GM23338 (cell line): ENCODE data around the gene ACP6. TPM values are rescaled to one million over a fixed set of nuclear protein-coding genes. Genes with fewer than 3 reads are reported as not detected.

Experiments
- ATAC-seq: fragments of 200-7000 bp; cut with Tn5 transposase; 3 replicates; pipeline ENCODE4 v1.9.1; 2020
- DNase-seq: peaks from one replicate; pipeline ENCODE4 v3.0.0-alpha.2; 2015; ENCODE audit warnings: low spot score
- H2AFZ ChIP-seq: fragments of 200-600 bp; sonication (generic); 2 replicates; pipeline ENCODE4 v1.8.0; 2016; ENCODE audit warnings: antibody characterized with exemption, mild to moderate bottlenecking, moderate library complexity
- H3F3A ChIP-seq: fragments of 200-600 bp; sonication (generic); replicated peaks from 2 replicates; pipeline ENCODE4 v1.8.0; 2017; ENCODE audit warnings: antibody characterized with exemption, mixed run types, low read depth
- H3K27ac ChIP-seq: fragments of 200-600 bp; sonication (generic); 2 replicates; pipeline ENCODE4 v1.6.1; 2016; ENCODE audit warnings: low read depth
- H3K27me3 ChIP-seq: fragments of 200-600 bp; sonication (generic); 2 replicates; pipeline ENCODE4 v1.8.0; 2016; ENCODE audit warnings: mild to moderate bottlenecking, mixed run types, moderate library complexity; ENCODE audit not compliant: insufficient read depth
- H3K36me3 ChIP-seq: fragments of 200-600 bp; sonication (generic); 2 replicates; pipeline ENCODE4 v1.8.0; 2016; ENCODE audit warnings: mild to moderate bottlenecking; ENCODE audit not compliant: insufficient read depth
- H3K4me1 ChIP-seq: fragments of 200-600 bp; sonication (generic); 2 replicates; pipeline ENCODE4 v1.8.0; 2016; ENCODE audit warnings: mild to moderate bottlenecking, moderate library complexity; ENCODE audit not compliant: insufficient read depth
- H3K4me2 ChIP-seq: fragments of 200-600 bp; sonication (generic); 2 replicates; pipeline ENCODE4 v1.7.1; 2017; ENCODE audit warnings: mixed run types
- H3K4me3 ChIP-seq: fragments of 200-600 bp; sonication (generic); 2 replicates; pipeline ENCODE4 v1.6.1; 2016; ENCODE audit warnings: mixed run types
- H3K79me2 ChIP-seq: fragments of 200-600 bp; sonication (generic); replicated peaks from 2 replicates; pipeline ENCODE4 v1.8.0; 2017; ENCODE audit warnings: mild to moderate bottlenecking; ENCODE audit not compliant: insufficient read depth
- H3K9me2 ChIP-seq: fragments of 200-600 bp; sonication (generic); 2 replicates; pipeline ENCODE4 v1.8.0; 2017; ENCODE audit not compliant: insufficient read depth
- H4K20me1 ChIP-seq: fragments of 200-600 bp; sonication (generic); replicated peaks from 2 replicates; pipeline ENCODE4 v1.8.0; 2017; ENCODE audit warnings: mild to moderate bottlenecking; ENCODE audit not compliant: insufficient read depth
- H3K27ac Mint-ChIP-seq: 2 replicates; pipeline ENCODE4 v1.8.0; 2020; ENCODE audit warnings: inconsistent platforms, mild to moderate bottlenecking, moderate library complexity, mixed read lengths
- H3K27me3 Mint-ChIP-seq: 3 replicates; pipeline ENCODE4 v1.8.0; 2022; ENCODE audit warnings: low read depth, mild to moderate bottlenecking, moderate library complexity, mixed read lengths, inconsistent platforms; ENCODE audit not compliant: insufficient read depth, poor library complexity
- H3K36me3 Mint-ChIP-seq: 3 replicates; pipeline ENCODE4 v1.8.0; 2021; ENCODE audit warnings: low read depth, mild to moderate bottlenecking, inconsistent platforms, moderate library complexity, mixed read lengths
- H3K4me1 Mint-ChIP-seq: 3 replicates; pipeline ENCODE4 v1.8.0; 2020; ENCODE audit warnings: mild to moderate bottlenecking, inconsistent platforms, mixed read lengths
- H3K4me3 Mint-ChIP-seq: 3 replicates; pipeline ENCODE4 v1.8.0; 2021; ENCODE audit warnings: moderate library complexity, mild to moderate bottlenecking, inconsistent platforms, mixed read lengths
- H3K9me3 Mint-ChIP-seq: 3 replicates; pipeline ENCODE4 v1.8.0; 2020; ENCODE audit warnings: moderate library complexity, mild to moderate bottlenecking, inconsistent platforms, mixed read lengths
- CREB1 ChIP-seq: fragments of 250-450 bp; sonication (Bioruptor Pico); IDR thresholded peaks from 2 replicates; pipeline ENCODE4 v1.5.0; 2020; ENCODE audit warnings: low read depth, mild to moderate bottlenecking, moderate library complexity
- EZH2 ChIP-seq: fragments of 200-600 bp; sonication (generic); IDR thresholded peaks from one replicate; pipeline ENCODE4 v1.8.0; 2017; ENCODE audit warnings: antibody characterized with exemption, mild to moderate bottlenecking, low read depth; ENCODE audit not compliant: unreplicated experiment
- EZH2phosphoT487 ChIP-seq: fragments of 200-600 bp; sonication (generic); IDR thresholded peaks from one replicate; pipeline ENCODE4 v1.8.1; 2018; ENCODE audit warnings: antibody characterized with exemption; ENCODE audit not compliant: unreplicated experiment
- JUNB ChIP-seq: IDR thresholded peaks from one replicate; pipeline ENCODE4 v1.6.1; 2016; ENCODE audit warnings: antibody characterized with exemption; ENCODE audit not compliant: unreplicated experiment
- NANOG ChIP-seq: IDR thresholded peaks from 2 replicates; pipeline ENCODE4 v1.6.1; 2016; ENCODE audit warnings: antibody characterized with exemption, borderline replicate concordance
- POLR2AphosphoS5 ChIP-seq: IDR thresholded peaks from 2 replicates; pipeline ENCODE4 v1.6.1; 2016; ENCODE audit warnings: antibody characterized with exemption, low read depth
- STAT1 ChIP-seq: IDR thresholded peaks from one replicate; pipeline ENCODE4 v1.6.1; 2016; ENCODE audit warnings: antibody characterized with exemption; ENCODE audit not compliant: unreplicated experiment
- ZNF114 ChIP-seq: fragments of 250-450 bp; sonication (Bioruptor Pico); IDR thresholded peaks from 2 replicates; pipeline ENCODE4 v1.5.0; 2020; ENCODE audit warnings: mild to moderate bottlenecking, moderate library complexity
- ZNF331 ChIP-seq: fragments of 250-450 bp; sonication (Bioruptor Pico); IDR thresholded peaks from 2 replicates; pipeline ENCODE4 v1.5.0; 2020; ENCODE audit warnings: low read depth, mild to moderate bottlenecking, moderate library complexity
- polyA plus RNA-seq: library from polyadenylated mRNA; unstranded; fragments of >200 nt; fragmentation: Nextera tagmentation; extraction: Ambion mirVana; gene quantifications from 2 replicates; pipeline ENCODE4 v1.2.1, GENCODE V29; 2016
- total RNA-seq: library from RNA; depleted of rRNA; stranded (reverse); fragments of >200 nt; shearing (Covaris generic); gene quantifications from 2 replicates; pipeline ENCODE4 v1.2.3, GENCODE V29; 2014
- TF ChIP-seq, protein P1 (sequence below): fragments of 250-450 bp; sonication (Bioruptor Pico); IDR thresholded peaks from 2 replicates; pipeline ENCODE4 v1.5.0; 2020; ENCODE audit warnings: mild to moderate bottlenecking, moderate library complexity
- TF ChIP-seq, protein P2 (sequence below): IDR thresholded peaks from 2 replicates; pipeline ENCODE4 v1.6.1; 2016; ENCODE audit warnings: antibody characterized with exemption
- TF ChIP-seq, protein P3 (sequence below), 2 experiments: fragments of 200-600 bp in 1 of 2; sonication (generic) in 1 of 2; conservative IDR thresholded peaks; 2 replicates each; pipeline versions ENCODE4 v1.5.1 to v1.6.1; 2016 to 2017; ENCODE audit warnings: antibody characterized with exemption in 2 of 2, low read depth in 2 of 2, mild to moderate bottlenecking in 2 of 2, moderate library complexity in 1 of 2
- TF ChIP-seq, protein P4 (sequence below): IDR thresholded peaks from one replicate; pipeline ENCODE4 v1.6.1; 2018; ENCODE audit warnings: antibody characterized with exemption; ENCODE audit not compliant: unreplicated experiment

The ACP6 gene
- total and polyA plus RNA-seq, 2 experiments from 2014 or later, result 20.6 to 26.5 TPM

DNA sequence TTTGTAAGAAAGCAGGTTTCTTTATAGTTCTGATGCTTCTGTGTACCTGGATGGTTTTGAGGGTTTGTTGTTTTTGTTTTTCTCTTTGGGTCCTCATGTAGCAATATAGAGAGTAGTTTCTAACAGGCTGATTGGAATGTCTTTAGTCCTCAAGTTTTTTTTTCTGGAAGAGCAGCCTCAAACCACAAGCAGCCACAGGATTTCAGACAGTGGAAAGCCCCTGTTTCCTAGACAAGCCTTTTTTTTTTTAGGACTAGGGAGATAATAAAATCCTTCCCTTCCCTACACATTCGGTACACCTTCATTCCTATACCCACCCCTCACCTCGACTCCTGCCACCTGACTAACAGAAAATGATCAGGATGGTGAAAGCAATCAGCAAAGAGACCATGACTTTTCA, 47.6 kb downstream of the ACP6 start:
- Mint-ChIP-seq H3K4me1 (peaks cover 25% of the 10 kb centered on the region), H3K4me3 (no peak overlapping the region), H3K9me3 (no peaks in the 10 kb centered on the region; the same call in 2 of the 3 replicates), H3K36me3 (peaks cover 68% of the 10 kb centered on the region), H3K27ac (no peak overlapping the region; the same call in 1 of the 2 replicates), H3K27me3 (peaks cover 4% of the 10 kb centered on the region)
- Histone ChIP-seq H3K36me3 (peaks cover 16% of the 10 kb centered on the region), H3K27me3 (no peaks in the 10 kb centered on the region), H4K20me1 (no peaks in the 10 kb centered on the region; the same call in 1 of the 2 replicates), H2AFZ (no peak overlapping the region), H3K27ac (no peak overlapping the region), H3K9me2 (no peaks in the 10 kb centered on the region; the same call in 1 of the 2 replicates), H3K4me2 (no peak overlapping the region), H3K79me2 (no peaks in the 10 kb centered on the region), H3K4me1 (peaks cover 21% of the 10 kb centered on the region), H3K4me3 (no peak overlapping the region), H3F3A (no peaks in the 10 kb centered on the region; the same call in 1 of the 2 replicates)
- no peak for DNase-seq
- TF ChIP-seq POLR2AphosphoS5 (no peak), STAT1 (no peak), ZNF331 (CRISPR knock-in tag) (no peak), EZH2 (no peak), EZH2phosphoT487 (no peak), ZNF114 (CRISPR knock-in tag) (no peak), JUNB (no peak), NANOG (no peak), CREB1 (CRISPR knock-in tag) (no peak)
- TF ChIP-seq, protein P1, sequence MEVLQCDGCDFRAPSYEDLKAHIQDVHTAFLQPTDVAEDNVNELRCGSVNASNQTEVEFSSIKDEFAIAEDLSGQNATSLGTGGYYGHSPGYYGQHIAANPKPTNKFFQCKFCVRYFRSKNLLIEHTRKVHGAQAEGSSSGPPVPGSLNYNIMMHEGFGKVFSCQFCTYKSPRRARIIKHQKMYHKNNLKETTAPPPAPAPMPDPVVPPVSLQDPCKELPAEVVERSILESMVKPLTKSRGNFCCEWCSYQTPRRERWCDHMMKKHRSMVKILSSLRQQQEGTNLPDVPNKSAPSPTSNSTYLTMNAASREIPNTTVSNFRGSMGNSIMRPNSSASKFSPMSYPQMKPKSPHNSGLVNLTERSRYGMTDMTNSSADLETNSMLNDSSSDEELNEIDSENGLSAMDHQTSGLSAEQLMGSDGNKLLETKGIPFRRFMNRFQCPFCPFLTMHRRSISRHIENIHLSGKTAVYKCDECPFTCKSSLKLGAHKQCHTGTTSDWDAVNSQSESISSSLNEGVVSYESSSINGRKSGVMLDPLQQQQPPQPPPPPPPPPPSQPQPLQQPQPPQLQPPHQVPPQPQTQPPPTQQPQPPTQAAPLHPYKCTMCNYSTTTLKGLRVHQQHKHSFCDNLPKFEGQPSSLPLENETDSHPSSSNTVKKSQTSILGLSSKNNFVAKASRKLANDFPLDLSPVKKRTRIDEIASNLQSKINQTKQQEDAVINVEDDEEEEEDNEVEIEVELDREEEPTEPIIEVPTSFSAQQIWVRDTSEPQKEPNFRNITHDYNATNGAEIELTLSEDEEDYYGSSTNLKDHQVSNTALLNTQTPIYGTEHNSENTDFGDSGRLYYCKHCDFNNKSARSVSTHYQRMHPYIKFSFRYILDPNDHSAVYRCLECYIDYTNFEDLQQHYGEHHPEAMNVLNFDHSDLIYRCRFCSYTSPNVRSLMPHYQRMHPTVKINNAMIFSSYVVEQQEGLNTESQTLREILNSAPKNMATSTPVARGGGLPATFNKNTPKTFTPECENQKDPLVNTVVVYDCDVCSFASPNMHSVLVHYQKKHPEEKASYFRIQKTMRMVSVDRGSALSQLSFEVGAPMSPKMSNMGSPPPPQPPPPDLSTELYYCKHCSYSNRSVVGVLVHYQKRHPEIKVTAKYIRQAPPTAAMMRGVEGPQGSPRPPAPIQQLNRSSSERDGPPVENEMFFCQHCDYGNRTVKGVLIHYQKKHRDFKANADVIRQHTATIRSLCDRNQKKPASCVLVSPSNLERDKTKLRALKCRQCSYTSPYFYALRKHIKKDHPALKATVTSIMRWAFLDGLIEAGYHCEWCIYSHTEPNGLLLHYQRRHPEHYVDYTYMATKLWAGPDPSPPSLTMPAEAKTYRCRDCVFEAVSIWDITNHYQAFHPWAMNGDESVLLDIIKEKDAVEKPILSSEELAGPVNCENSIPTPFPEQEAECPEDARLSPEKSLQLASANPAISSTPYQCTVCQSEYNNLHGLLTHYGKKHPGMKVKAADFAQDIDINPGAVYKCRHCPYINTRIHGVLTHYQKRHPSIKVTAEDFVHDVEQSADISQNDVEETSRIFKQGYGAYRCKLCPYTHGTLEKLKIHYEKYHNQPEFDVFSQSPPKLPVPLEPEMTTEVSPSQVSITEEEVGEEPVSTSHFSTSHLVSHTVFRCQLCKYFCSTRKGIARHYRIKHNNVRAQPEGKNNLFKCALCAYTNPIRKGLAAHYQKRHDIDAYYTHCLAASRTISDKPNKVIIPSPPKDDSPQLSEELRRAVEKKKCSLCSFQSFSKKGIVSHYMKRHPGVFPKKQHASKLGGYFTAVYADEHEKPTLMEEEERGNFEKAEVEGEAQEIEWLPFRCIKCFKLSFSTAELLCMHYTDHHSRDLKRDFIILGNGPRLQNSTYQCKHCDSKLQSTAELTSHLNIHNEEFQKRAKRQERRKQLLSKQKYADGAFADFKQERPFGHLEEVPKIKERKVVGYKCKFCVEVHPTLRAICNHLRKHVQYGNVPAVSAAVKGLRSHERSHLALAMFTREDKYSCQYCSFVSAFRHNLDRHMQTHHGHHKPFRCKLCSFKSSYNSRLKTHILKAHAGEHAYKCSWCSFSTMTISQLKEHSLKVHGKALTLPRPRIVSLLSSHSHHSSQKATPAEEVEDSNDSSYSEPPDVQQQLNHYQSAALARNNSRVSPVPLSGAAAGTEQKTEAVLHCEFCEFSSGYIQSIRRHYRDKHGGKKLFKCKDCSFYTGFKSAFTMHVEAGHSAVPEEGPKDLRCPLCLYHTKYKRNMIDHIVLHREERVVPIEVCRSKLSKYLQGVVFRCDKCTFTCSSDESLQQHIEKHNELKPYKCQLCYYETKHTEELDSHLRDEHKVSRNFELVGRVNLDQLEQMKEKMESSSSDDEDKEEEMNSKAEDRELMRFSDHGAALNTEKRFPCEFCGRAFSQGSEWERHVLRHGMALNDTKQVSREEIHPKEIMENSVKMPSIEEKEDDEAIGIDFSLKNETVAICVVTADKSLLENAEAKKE (CRISPR knock-in tag), result no peak
- TF ChIP-seq, protein P2, sequence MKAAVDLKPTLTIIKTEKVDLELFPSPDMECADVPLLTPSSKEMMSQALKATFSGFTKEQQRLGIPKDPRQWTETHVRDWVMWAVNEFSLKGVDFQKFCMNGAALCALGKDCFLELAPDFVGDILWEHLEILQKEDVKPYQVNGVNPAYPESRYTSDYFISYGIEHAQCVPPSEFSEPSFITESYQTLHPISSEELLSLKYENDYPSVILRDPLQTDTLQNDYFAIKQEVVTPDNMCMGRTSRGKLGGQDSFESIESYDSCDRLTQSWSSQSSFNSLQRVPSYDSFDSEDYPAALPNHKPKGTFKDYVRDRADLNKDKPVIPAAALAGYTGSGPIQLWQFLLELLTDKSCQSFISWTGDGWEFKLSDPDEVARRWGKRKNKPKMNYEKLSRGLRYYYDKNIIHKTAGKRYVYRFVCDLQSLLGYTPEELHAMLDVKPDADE, result no peak
- TF ChIP-seq, protein P3, sequence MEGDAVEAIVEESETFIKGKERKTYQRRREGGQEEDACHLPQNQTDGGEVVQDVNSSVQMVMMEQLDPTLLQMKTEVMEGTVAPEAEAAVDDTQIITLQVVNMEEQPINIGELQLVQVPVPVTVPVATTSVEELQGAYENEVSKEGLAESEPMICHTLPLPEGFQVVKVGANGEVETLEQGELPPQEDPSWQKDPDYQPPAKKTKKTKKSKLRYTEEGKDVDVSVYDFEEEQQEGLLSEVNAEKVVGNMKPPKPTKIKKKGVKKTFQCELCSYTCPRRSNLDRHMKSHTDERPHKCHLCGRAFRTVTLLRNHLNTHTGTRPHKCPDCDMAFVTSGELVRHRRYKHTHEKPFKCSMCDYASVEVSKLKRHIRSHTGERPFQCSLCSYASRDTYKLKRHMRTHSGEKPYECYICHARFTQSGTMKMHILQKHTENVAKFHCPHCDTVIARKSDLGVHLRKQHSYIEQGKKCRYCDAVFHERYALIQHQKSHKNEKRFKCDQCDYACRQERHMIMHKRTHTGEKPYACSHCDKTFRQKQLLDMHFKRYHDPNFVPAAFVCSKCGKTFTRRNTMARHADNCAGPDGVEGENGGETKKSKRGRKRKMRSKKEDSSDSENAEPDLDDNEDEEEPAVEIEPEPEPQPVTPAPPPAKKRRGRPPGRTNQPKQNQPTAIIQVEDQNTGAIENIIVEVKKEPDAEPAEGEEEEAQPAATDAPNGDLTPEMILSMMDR (conservative IDR thresholded peaks at IDR 0.05; ENCODE audit: low read depth in 2 of 2), result no peak
- TF ChIP-seq, protein P4, sequence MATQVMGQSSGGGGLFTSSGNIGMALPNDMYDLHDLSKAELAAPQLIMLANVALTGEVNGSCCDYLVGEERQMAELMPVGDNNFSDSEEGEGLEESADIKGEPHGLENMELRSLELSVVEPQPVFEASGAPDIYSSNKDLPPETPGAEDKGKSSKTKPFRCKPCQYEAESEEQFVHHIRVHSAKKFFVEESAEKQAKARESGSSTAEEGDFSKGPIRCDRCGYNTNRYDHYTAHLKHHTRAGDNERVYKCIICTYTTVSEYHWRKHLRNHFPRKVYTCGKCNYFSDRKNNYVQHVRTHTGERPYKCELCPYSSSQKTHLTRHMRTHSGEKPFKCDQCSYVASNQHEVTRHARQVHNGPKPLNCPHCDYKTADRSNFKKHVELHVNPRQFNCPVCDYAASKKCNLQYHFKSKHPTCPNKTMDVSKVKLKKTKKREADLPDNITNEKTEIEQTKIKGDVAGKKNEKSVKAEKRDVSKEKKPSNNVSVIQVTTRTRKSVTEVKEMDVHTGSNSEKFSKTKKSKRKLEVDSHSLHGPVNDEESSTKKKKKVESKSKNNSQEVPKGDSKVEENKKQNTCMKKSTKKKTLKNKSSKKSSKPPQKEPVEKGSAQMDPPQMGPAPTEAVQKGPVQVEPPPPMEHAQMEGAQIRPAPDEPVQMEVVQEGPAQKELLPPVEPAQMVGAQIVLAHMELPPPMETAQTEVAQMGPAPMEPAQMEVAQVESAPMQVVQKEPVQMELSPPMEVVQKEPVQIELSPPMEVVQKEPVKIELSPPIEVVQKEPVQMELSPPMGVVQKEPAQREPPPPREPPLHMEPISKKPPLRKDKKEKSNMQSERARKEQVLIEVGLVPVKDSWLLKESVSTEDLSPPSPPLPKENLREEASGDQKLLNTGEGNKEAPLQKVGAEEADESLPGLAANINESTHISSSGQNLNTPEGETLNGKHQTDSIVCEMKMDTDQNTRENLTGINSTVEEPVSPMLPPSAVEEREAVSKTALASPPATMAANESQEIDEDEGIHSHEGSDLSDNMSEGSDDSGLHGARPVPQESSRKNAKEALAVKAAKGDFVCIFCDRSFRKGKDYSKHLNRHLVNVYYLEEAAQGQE, result no peak
- no peak for ATAC-seq
